Fibroblast of skin of right biceps (primary cell): ENCODE results near the gene TSPAN8.
"Not testable (repeated sequence)": the region's sequence is repeated elsewhere in the genome, so short reads cannot be mapped to it uniquely, and the experiment has no call there.

Experiments used
- DNase-seq: peaks from one replicate; pipeline ENCODE4 v3.0.0-alpha.2; 2013

Gene TSPAN8

DNA sequence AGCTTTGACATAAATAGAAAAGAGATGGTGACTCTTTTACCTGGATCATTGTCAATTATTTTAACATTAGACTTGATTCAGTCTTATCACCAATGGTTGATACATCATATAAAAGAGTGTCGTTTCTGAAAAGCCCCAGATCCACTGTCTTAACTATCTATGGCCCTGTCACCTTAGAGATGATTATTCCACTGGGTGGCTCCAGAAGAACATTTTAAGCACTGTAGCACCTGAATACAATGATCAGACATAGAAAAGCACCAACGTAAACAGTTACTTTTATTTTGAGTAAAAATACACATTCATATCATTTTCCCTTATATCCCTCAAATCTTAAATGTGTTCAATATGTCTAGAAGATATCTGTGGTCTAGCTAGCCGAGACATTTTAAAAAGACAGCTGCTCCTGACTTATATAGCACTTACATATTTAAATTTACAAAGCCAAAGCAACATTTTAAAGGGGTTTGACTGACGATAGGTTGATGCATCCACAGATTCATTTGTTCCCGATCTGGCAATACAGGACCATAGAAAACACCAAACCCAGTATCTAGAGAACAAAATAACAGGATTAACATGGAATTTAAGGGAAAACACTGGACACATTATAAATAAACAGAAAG lies 32.9 kb downstream of the TSPAN8 start:
- no peak for DNase-seq

DNA sequence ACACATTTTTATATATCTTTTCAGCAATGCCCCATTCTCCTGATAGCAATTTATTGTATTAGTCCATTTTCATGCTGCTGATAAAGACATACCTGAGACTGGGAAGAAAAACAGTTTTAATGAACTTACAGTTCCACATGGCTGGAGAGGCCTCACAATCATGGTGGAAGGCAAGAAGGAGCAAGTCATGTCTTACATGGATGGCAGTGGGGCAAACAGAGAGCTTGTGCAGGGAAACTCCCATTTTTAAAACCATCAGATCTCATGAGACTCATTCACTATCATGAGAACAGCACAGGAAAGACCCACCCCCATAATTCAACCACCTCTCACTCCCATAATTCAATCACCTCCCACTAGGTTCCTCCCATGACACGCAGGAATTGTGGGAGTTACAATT lies 44.7 kb downstream of the TSPAN8 start:
- not testable (repeated sequence) for DNase-seq

DNA sequence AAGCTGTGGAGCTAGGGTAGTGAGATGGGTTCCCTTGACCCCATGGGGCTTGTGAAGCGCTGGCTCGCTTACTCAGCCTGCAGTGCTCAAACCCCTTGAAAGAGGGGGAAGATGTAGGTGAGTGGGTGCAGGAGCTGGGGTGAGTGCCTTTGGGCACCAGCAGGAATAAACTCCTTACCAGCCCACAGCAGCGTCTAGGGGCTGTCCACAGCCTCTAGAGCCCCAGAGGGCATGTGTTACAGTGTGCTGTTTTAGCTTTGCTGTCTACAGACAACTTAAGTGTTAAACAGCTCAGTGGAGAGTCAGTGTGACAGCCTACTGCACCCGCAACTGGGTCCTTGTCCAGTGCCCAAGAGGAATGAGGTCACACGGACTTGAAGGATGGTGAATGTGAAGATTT lies 48.0 kb downstream of the TSPAN8 start:
- DNase-seq: no peak

- no peak for DNase-seq
These were observed 49.4 kb downstream of the TSPAN8 start for GRCh38 chr12:71108355-71108754.

GRCh38 chr12:71107936-71108335 lies 49.9 kb downstream of the TSPAN8 start:
- DNase-seq: peak; percentile 61

GRCh38 chr12:71105956-71106355 lies 51.8 kb downstream of the TSPAN8 start:
- no peak for DNase-seq

- peak; percentile 14 for DNase-seq
These were observed 65.5 kb downstream of the TSPAN8 start for GRCh38 chr12:71092290-71092689.

GRCh38 chr12:71090971-71091370 lies 66.8 kb downstream of the TSPAN8 start:
- no peak for DNase-seq

GRCh38 chr12:71085575-71085974 lies 72.2 kb downstream of the TSPAN8 start:
- DNase-seq: no peak

DNA sequence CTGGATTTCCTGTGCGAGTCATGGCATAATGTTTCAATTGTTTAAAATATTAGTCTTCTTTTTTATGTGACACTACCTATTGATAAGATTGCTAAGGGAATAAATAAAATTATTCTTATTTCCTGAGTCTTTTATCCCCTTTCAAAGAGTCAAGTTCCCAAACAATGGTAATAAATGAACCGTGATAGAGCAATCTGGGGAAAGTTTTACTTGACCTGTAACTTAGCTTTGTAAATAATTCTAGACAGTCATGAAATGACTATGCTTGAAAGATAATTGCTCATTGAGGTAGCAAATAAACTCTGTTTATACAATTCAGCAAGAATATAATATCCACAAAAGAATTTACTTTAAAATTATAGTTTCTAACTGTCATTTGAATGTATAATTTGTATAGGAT lies 82.1 kb downstream of the TSPAN8 start:
- no peak for DNase-seq
